ENCODE measurements around the gene ZNF740.
"Not testable (repeated sequence)": the region's sequence is repeated elsewhere in the genome, so short reads cannot be mapped to it uniquely, and the experiment has no call there.

ZNF740 gene

GRCh38 chr12:53180220-53180930 lies at the start of gene ZNF740, which contains the start of gene CSAD:
Gene ZNF740, plus strand, starts transcription at chr12:53180722. Its CDS starts 1,262 bp downstream, at chr12:53181984.
Gene CSAD, minus strand, starts transcription at chr12:53180925. Its CDS starts 7,455 bp downstream, at chr12:53173470.
- peak; percentile 98 to 99 for DNase-seq

GRCh38 chr12:53131844-53132243 lies 48.7 kb upstream of the ZNF740 start:
- DNase-seq, result no peak

GRCh38 chr12:53133722-53134121 lies 46.8 kb upstream of the ZNF740 start:
- DNase-seq, result no peak

GRCh38 chr12:53143355-53143754 lies 37.2 kb upstream of the ZNF740 start:
- DNase-seq, result no peak

GRCh38 chr12:53145383-53146260 lies 34.9 kb upstream of the ZNF740 start:
- DNase-seq, result no peak

- no peak for DNase-seq
These were observed 33.3 kb upstream of the ZNF740 start for GRCh38 chr12:53147181-53147580.

GRCh38 chr12:53147653-53148052 lies 32.9 kb upstream of the ZNF740 start:
- no peak for DNase-seq

- DNase-seq, result no peak
These were observed 29.5 kb upstream of the ZNF740 start for GRCh38 chr12:53151039-53151438.

GRCh38 chr12:53152390-53152789 lies 28.1 kb upstream of the ZNF740 start:
- no peak for DNase-seq

- peak; percentile 88 to 91 for DNase-seq
These were observed 21.2 kb upstream of the ZNF740 start for GRCh38 chr12:53159195-53159839.

- no peak for DNase-seq
These were observed 20.5 kb upstream of the ZNF740 start for GRCh38 chr12:53160000-53160399.

- no peak for DNase-seq
These were observed 19.8 kb upstream of the ZNF740 start for GRCh38 chr12:53160673-53161072.

- no peak for DNase-seq
These were observed 19.2 kb upstream of the ZNF740 start for GRCh38 chr12:53161119-53161911.

GRCh38 chr12:53163008-53163407 lies 17.5 kb upstream of the ZNF740 start:
- not testable (repeated sequence) for DNase-seq

- no peak for DNase-seq
These were observed 13.7 kb upstream of the ZNF740 start for GRCh38 chr12:53166837-53167236.

GRCh38 chr12:53169644-53170043 lies 10.9 kb upstream of the ZNF740 start:
- DNase-seq, result no peak

- no peak for DNase-seq
These were observed 10.3 kb upstream of the ZNF740 start for GRCh38 chr12:53170215-53170614.

GRCh38 chr12:53170876-53171724 lies 9.4 kb upstream of the ZNF740 start:
- DNase-seq, result no peak

GRCh38 chr12:53171725-53172329 lies 8.7 kb upstream of the ZNF740 start:
- no peak for DNase-seq

- no peak for DNase-seq
These were observed 8.2 kb upstream of the ZNF740 start for GRCh38 chr12:53172352-53172751.

GRCh38 chr12:53173085-53173715 lies 7.3 kb upstream of the ZNF740 start:
- DNase-seq, result no peak

Measured in CD4-positive, alpha-beta T cell treated with Interferon alpha-2 for 1 hour (primary cell).